ENCODE measurements around the gene CYLD.

The CYLD gene

GRCh38 chr16:50835358-50836060, 93.6 kb downstream of the CYLD start:
- TF ChIP-seq CTCF (IDR thresholded peaks at IDR 0.05; ENCODE audit: poor library complexity, severe bottlenecking) = no peak
- Histone ChIP-seq H3K27ac (ENCODE audit: poor library complexity, severe bottlenecking) (no peak overlapping the region), H3K9me3 (ENCODE audit: severe bottlenecking) (no peaks in the 10 kb centered on the region), H3K27me3 (ENCODE audit: insufficient read depth, poor library complexity, severe bottlenecking) (no peaks in the 10 kb centered on the region), H3K4me1 (ENCODE audit: insufficient read depth, poor library complexity, severe bottlenecking) (peaks cover 5% of the 10 kb centered on the region), H3K4me3 (ENCODE audit: severe bottlenecking) (no peak overlapping the region), H3K36me3 (ENCODE audit: low read depth) (no peaks in the 10 kb centered on the region)
- no peak for DNase-seq (ENCODE audit: low spot score)
- no peak for ATAC-seq (ENCODE audit: low read depth)

DNA sequence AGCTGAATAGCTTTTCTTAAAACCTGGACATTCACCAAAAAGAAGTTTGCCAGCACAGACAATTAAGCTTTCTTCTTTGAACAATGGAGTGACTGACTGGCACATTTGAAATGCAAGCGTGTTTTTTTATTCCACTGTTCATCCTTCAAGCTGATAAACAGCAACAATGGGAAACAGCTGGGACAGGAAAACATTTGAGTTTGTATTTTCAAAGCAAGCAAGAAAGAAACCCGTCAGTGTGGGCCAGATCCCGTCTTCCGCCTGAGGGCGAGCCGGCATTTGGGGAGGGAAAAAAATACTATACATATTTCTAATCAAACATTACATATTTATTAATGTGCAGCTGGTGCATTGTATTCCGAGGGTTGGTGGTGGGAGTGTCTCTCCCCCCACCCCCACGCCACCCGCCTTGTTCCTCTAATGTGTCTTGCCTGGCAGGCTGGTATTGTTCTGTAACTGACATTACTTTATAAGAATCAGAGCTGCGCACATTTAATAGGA, 94.3 kb downstream of the CYLD start:
- Histone ChIP-seq H3K4me3 (ENCODE audit: severe bottlenecking) (no peak overlapping the region), H3K9me3 (ENCODE audit: severe bottlenecking) (no peaks in the 10 kb centered on the region), H3K27ac (ENCODE audit: poor library complexity, severe bottlenecking) (no peak overlapping the region), H3K4me1 (ENCODE audit: insufficient read depth, poor library complexity, severe bottlenecking) (no peaks in the 10 kb centered on the region), H3K27me3 (ENCODE audit: insufficient read depth, poor library complexity, severe bottlenecking) (no peaks in the 10 kb centered on the region), H3K36me3 (ENCODE audit: low read depth) (no peaks in the 10 kb centered on the region)
- ATAC-seq (ENCODE audit: low read depth) = no peak
- DNase-seq (ENCODE audit: low spot score) = no peak
- TF ChIP-seq CTCF (IDR thresholded peaks at IDR 0.05; ENCODE audit: poor library complexity, severe bottlenecking) = no peak

DNA sequence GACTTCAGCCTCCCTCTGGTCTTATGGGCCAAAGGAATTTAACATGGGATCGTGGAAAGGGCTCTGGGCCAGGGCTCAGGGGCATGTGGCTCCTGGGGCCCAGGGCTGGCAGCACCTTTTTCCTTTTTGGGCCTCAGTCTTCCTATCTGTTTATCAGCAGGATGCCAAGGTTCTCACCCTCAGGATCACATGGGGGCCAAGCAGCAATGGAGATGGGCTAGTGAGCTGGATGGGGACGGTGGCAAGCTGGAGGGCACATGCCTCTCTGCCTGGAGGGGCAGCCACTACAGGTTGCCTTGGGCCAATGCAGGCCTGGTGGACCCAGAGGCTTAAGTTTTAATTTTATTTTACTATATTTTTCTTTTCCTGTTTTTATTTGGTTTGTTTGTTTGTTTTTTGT, 95.4 kb downstream of the CYLD start:
- TF ChIP-seq CTCF (IDR thresholded peaks at IDR 0.05; ENCODE audit: poor library complexity, severe bottlenecking) = no peak
- Histone ChIP-seq H3K27ac (ENCODE audit: poor library complexity, severe bottlenecking) (no peak overlapping the region), H3K4me1 (ENCODE audit: insufficient read depth, poor library complexity, severe bottlenecking) (no peaks in the 10 kb centered on the region), H3K27me3 (ENCODE audit: insufficient read depth, poor library complexity, severe bottlenecking) (no peaks in the 10 kb centered on the region), H3K4me3 (ENCODE audit: severe bottlenecking) (no peak overlapping the region), H3K36me3 (ENCODE audit: low read depth) (no peaks in the 10 kb centered on the region), H3K9me3 (ENCODE audit: severe bottlenecking) (no peaks in the 10 kb centered on the region)
- ATAC-seq (ENCODE audit: low read depth) (no peak), DNase-seq (ENCODE audit: low spot score) (no peak)

- H3K27ac ChIP-seq (ENCODE audit: poor library complexity, severe bottlenecking) = no peak overlapping the region
- no peaks in the 10 kb centered on the region for H3K27me3 ChIP-seq (ENCODE audit: insufficient read depth, poor library complexity, severe bottlenecking)
- no peaks in the 10 kb centered on the region for H3K36me3 ChIP-seq (ENCODE audit: low read depth)
- H3K4me3 ChIP-seq (ENCODE audit: severe bottlenecking) = no peak overlapping the region
- ATAC-seq (ENCODE audit: low read depth) (peak; percentile 45; the same call in 2 of the 3 replicates), DNase-seq (ENCODE audit: low spot score) (no peak)
- TF ChIP-seq CTCF (IDR thresholded peaks at IDR 0.05; ENCODE audit: poor library complexity, severe bottlenecking) = no peak
- no peaks in the 10 kb centered on the region for H3K4me1 ChIP-seq (ENCODE audit: insufficient read depth, poor library complexity, severe bottlenecking)
- H3K9me3 ChIP-seq (ENCODE audit: severe bottlenecking) = no peaks in the 10 kb centered on the region
These were observed 96.3 kb downstream of the CYLD start for GRCh38 chr16:50838165-50838564.

GRCh38 chr16:50838885-50839284, 97.0 kb downstream of the CYLD start:
- Histone ChIP-seq H3K4me3 (ENCODE audit: severe bottlenecking) (no peak overlapping the region), H3K27me3 (ENCODE audit: insufficient read depth, poor library complexity, severe bottlenecking) (no peaks in the 10 kb centered on the region), H3K27ac (ENCODE audit: poor library complexity, severe bottlenecking) (no peak overlapping the region), H3K4me1 (ENCODE audit: insufficient read depth, poor library complexity, severe bottlenecking) (no peaks in the 10 kb centered on the region), H3K36me3 (ENCODE audit: low read depth) (no peaks in the 10 kb centered on the region), H3K9me3 (ENCODE audit: severe bottlenecking) (no peaks in the 10 kb centered on the region)
- ATAC-seq (ENCODE audit: low read depth) (no peak), DNase-seq (ENCODE audit: low spot score) (no peak)
- TF ChIP-seq CTCF (IDR thresholded peaks at IDR 0.05; ENCODE audit: poor library complexity, severe bottlenecking) = no peak

All from RWPE2 (cell line).